Muscle of back (tissue), 11 donors: Measurements from ENCODE around the gene TRIM42. TPM values are rescaled to one million over a fixed set of nuclear protein-coding genes. Genes with fewer than 3 reads are reported as not detected.

Experiments
- DNase-seq, 3 donors: peaks; one replicate each; pipeline versions ENCODE4 v3.0.0 to v3.0.0-alpha.2; 2013
- polyA plus RNA-seq, 10 donors: library from polyadenylated mRNA; unstranded; fragments of 120-200 nt; gene quantifications; one replicate each; pipeline ENCODE4 v1.2.1, GENCODE V29; 2013; ENCODE audit not compliant: insufficient read length in 10 of 10

Gene TRIM42
- polyA plus RNA-seq, 10 donors, result not detected

DNA sequence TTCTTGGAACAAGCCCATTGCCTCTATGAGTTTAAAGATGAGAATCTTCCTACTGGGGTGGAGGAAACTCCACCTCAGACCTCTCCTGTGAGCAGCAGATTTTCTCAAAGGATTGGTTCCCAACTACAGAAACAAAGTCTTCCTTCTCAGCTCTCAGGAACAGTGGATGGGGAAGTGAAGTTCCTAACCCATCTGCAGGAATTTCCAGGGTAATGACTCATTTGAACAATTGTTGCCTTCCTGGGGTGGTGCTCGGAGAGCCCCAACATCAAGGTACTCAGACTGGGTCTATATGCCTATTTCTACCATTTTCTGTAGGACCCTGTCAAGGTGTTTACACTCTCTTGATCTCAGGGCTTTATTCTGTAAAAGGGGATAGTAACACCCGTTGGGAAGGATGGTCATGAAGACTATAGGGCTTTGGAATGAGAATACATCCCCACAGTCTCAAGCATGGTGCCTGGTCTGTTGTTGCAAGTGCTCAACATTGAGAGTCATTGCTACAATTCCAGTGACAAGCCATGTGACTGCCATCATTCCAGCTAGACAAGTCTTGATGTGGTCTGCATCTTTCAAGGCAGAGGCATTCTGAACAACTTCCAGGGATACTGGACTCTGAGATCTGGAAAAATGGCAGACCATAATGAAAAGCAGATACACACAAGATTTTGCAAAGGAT, 33.0 kb downstream of the TRIM42 start:
- no peak for DNase-seq

DNA sequence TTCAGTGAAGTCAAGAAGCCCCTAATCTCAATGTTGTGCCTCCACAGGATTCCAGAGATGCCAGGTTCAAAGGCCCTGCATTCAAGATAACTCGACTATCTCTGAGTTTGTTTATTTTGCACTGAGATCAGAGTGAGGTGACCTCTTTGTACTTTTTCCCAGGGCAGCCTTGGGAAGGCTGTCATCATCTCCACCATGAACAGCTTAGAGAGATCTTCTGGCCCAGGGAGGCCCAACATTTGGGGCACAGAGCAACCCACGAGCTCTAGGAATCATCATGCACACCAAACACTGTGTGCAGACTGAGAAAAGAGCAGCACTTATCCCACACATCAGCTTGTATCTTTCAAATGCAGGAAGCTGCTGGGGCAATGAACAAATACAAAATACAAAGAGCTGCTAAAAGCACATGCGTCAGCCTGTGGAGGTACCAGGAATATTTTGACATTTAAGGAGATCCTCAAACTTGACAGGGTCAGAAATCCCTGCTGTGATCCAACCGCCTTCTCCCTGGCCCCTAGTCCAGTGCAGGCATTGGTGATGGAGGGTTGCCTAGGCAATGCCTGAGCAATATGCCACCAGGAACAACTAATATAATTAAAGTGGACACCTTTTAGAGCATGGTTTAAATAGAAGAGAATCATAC, 33.6 kb downstream of the TRIM42 start:
- no peak for DNase-seq

DNA sequence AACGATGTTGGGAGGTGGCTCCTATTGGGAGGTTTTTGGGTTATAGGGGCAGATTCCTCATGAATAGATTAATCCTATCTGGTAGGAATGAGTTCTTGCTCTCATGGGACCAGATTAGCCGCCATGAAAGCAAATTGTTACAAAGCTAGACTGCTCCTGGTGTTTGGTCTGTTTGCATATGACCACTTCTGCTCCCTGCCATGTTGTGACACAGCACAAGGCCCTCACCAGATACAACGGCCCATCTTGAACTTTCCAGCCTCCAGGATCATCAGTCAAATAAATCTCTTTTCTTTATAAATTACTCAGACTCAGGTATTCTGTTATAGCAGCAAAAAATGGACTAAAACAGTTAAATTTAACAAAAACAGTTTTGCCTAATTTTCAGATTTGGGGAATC, 34.4 kb downstream of the TRIM42 start:
- no peak for DNase-seq

DNA sequence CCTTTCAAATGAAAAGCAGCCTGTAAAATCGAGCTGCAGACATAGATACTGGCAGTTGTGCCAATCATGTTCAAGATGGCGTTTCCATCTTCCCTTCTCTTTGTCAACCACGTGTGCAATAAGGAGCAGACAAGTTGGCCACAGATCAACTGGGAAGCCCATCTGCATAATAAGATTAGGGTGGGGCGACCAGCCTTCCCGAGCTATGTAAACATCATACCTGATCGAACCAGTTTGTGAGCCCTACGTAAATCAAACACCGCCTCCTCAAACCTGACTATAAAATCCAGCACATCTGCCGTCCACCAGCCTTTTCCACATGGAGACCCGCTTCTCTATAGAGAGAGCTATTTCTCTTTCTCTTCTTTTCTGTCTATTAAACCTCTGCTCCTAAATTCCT, 37.2 kb downstream of the TRIM42 start:
- DNase-seq, result no peak

DNA sequence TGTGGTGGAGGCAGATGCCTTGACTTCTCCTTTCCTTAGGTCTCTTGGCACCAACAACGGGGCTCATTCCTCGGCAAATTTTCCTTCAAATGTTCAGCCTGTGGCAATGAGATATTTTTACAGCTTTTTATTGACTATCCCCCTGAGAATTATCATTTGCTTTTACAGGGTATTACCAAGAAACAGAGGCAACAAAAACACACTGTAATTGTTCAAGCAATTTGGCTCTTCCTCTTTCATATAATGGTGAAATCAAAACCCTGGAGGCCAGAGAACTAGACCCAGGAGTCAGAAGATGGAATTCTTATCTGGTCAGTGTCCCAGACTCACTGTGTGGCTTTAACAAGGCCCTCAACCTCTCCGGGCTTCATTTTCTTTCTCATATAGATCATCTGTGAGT, 40.1 kb downstream of the TRIM42 start:
- peak in 1 of 3 donors; percentile 37 for DNase-seq

DNA sequence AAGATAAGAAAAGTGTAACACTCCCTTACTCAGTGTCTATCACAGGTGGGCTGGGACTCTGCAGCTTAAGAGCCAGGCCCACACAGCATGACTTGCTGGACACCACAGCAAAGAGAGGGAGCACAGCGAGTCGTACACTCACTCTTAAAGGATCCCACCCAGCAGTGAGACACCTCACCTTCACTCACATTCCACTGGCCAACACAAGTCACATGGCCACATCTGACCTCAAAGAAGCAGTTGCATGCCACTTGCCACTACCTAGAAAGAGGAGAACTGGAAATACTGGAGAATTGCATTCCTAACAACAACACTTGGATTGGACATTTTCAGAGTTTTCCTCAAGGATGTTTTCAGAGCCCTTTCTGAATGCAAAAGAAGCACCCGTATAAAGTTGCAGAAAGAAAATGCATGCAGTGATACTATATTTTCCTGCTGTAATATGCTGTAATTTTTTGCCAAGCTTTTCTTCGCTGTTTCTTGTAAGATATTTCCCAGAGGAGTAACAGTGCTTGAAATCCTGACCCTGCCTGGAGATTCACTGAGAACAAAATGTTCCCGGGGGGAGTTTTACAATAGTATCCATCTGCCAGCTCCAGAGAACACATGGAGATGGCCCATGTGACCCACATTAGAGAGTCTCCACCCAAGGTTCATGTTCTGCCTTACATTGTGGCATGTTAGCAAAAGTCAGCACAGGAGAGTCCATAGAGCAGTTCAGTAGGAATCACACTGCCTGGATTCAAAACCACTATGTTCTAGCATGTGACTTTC, 42.2 kb downstream of the TRIM42 start:
- DNase-seq, result peak; percentile 57 to 89 (median 64)

DNA sequence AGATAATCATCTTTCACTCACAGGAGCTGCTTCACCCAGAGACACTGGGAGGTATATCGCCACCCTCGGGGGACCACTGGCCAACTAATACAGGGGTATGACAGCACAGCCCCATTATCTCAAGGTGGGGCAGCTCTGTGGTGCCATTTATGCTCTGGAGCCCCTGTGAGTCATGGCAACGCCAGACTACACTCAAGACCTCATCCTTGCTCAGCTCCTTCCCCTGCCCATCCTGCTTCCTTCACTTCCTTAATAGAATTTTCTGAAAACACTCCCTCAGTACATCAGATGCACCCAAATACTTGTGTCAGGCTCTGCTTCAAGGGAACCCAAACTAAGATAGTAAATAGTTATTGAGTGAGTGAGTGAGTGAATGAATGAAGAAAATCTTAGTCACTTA, 45.7 kb downstream of the TRIM42 start:
- no peak for DNase-seq

DNA sequence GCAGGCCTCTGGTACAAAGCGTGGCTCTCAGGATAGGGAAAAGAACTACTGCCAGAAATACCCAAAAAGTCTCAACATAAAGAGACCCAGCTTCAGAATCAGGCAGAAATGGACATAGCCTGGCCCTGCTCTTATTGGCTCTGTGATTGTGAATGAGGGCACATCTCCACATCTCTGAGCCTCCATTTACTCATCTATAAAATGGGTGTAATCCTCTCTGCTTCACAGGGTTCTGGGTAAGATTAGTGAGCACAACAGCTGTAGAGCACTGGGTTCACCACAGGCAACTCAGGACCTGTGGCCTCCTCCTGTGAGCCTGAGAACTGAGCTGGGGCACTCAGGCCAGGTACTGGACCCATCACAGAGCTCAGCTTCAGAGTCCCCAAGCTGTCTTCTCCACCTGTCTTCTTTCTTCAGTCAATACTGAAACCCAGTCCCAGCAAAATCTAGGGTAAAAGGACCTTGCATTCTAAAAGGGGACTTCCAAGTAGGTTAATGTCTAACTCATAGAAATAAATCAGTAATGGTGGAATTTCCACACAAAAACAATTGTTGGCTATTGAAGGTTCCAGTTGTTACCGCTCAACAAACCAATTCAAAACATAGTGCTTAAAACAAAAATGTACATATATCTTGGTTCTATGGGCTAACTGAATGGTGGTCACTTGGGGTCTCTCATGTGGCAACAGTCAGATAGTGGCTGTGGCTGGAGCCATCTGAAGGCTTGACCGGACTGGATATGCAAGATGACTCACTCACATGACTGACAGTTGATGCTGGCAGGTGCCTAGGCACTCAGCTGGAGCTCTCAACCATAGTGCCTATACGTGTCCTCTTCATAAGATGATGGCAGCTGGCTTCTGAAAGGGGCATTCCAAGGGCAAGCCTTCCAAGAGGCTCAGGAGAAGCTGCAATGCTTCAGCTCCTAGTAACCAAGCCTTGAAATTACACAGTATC, 47.3 kb downstream of the TRIM42 start:
- no peak for DNase-seq

DNA sequence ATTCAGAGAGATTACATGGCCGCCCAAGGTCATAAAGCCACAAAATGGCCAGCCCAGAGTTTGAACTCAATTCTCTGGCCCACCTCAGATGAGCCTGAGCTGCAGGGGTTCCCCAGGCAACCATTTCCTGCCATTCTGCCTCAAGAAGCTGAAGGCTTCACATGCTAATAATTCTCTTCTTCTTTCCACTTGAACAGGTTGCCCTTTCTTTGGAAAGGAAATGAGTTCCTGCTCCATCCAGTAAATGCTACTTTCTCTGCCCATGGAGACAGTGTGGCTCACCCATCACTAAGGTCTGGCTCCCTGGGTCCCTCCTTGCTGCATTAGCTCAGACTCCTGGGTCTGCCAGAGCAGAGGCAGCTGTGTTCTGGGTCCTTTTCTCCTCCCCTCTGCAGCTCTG, 48.2 kb downstream of the TRIM42 start:
- DNase-seq, result no peak

DNA sequence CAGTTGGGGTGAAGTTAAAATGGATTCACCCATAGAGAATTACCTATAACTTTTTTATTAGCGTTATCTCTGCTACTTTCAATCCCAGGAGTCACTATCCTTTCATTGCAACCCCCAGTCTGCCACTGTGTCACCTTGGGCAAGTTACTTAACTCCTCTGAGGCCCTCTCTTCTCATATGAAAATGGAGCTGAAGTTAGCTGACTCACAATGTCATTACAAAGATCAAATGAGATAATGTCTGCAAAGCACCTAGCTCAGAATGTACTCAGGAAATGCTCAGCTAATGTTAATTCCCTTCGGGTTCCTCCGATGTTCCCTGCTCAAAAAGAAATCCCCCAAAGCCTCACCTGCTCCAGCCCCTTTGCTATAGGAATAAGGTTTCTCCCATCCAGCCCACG, 50.0 kb downstream of the TRIM42 start:
- no peak for DNase-seq

DNA sequence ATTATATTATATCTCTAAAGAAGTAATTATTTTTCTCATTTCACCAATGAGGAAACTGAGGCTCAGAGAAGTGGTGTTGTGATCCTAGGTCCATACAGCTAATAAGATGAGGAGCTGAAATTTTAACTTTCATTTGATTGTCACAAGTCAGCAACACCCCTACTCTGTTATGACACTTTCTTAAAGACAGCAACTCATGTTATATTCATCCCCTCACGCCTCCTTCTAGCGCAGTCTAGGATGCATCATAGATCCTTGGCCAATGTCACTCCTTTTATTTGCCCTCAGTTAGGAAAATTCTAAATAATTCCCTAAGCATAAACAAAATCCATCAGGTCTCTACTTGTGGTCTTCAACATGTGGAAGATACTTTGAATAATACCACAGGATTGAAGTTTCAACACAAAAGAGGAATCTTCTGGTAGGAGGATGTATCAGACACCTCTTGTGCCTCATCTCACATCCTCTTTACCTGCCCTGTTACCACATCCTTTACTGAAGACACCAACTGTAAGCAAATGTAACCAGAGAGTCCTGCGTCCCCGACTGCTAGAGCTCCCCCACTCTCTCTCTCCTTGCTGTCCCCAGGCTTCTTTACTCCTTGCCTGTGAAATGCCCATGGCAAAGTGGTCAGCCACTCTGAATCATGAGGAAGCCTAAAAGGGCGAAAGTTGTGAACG, 53.7 kb downstream of the TRIM42 start:
- no peak for DNase-seq

DNA sequence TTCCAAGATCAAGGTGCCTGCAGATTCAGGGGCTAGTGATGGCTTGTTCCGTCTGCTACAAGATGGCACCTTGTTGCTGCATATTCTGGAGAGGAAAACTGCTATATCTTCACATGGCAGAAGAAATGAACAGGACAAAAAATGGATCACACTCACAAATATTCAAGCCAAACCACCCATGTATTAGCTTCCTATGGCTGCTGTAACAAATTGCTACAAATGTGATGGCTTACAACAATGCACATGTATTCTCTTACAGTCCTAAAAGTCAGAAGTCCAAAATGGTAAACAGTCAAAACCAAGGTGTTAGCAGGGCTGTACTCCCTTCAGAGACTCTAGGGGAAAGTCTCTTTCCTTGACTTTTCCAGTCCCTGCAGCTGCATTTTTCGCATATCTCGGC, 55.8 kb downstream of the TRIM42 start:
- DNase-seq, result no peak

DNA sequence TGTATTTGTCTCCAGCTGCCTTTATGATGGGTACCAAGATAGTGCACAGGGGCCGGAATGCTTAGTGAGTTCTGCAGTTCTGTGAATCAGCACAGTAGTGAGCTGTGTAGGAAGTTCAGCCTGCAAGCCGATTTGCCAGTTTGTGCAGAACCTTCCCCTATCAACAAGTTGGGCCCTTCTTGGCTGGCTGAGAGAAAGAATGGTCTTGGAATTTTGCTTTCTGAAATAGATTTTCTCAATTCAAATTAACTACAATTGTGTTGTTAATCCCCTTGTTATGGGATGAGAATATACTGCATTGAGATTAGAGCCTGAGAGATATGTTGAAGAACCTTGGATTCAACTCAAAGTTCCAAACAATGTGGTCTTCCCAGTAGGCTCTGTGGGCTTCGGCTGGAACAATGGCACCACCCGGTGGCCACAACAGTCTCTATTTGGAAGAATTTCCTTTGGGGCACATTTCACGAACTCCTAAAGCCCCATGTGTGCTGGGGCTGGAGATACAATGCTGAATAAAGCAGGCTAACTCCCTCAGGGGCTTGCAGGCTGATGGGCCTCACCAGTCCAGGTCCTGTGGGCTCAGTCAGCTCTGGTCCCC, 59.1 kb downstream of the TRIM42 start:
- peak in 1 of 3 donors; percentile 61 for DNase-seq

DNA sequence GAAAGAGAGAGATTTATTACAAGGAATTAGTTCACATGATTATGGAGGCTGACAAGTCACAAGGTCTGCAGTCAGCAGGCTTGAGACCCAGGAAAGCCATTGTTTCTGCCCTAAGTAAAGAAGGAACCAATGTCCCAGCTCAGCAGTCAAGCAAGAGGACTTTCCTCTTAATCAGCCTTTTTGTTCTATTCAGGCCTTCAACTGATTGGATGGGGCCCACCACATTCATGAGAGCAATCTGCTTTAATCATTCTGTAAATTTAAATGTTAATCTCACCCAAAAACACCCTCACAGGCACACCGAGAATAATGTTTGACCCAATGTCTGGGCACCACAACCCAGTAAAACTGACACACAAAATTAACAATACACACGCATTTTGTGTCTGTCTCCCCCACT, 64.3 kb downstream of the TRIM42 start:
- DNase-seq, result no peak

DNA sequence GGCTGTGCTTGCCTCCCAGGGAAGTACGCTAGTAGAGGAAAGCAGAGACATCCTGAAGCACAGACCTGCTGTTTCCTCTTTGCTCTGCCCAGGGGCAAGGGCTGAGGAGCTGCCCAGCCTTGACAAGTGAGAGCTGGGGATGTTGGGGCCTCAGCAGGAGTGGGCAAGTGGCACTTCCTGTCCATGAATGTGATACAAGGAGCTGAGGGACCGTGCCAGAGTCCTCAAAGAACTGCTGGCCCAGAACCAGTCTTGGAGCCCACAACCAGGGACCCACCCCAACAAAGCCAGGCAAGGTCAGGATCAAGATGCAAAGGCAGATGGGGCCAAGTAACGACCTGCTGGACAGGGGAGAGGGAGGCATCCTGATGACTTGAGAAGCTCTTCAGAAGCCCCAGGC, 70.3 kb downstream of the TRIM42 start:
- no peak for DNase-seq

DNA sequence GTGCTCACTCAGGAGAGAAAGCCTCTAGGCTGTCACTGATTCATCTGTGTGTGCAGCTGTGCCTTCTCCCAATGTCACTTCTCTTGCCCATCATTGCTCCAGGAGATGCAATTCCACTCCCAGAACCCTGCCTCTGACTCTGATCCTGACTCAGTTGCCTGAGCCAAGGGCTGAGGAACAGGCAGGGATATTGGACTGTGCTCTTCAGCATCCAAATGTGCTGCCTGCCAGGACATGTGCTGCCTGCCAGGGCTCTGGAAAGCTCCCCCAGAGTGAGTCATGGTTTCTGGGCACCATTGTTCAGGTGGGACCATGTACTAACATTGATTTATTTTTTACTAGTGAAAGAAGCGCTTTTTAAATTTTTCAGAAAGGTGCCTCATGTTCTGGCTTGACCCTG, 71.0 kb downstream of the TRIM42 start:
- DNase-seq, result no peak
